HG03442 (cell line): ENCODE results near the gene ASCL1.

Experiments
- ATAC-seq: cut with Tn5 transposase; IDR thresholded peaks from one replicate; pipeline ENCODE4 v1.9.1; 2021; ENCODE audit warnings: mild to moderate bottlenecking, moderate library complexity; ENCODE audit not compliant: unreplicated experiment

The ASCL1 gene

GRCh38 chr12:102950950-102951619, 6.4 kb upstream of the ASCL1 start:
- no peak for ATAC-seq

GRCh38 chr12:102951841-102952240, 5.6 kb upstream of the ASCL1 start:
- ATAC-seq, result no peak

- ATAC-seq, result no peak
These were observed 4.3 kb upstream of the ASCL1 start for GRCh38 chr12:102953221-102953620.

- ATAC-seq, result no peak
These were observed 3.3 kb upstream of the ASCL1 start for GRCh38 chr12:102954134-102954533.

GRCh38 chr12:102955926-102956737, 1.3 kb upstream of the ASCL1 start:
- ATAC-seq, result no peak

GRCh38 chr12:102956738-102957327, 641 bp upstream of the ASCL1 start:
- no peak for ATAC-seq

- no peak for ATAC-seq
These were observed 777 bp downstream of the ASCL1 start for GRCh38 chr12:102958073-102958829.

- no peak for ATAC-seq
These were observed 1.3 kb downstream of the ASCL1 start for GRCh38 chr12:102958830-102959176.

GRCh38 chr12:102959391-102959790, 1.9 kb downstream of the ASCL1 start:
- no peak for ATAC-seq

GRCh38 chr12:102960766-102961465, 3.4 kb downstream of the ASCL1 start:
- no peak for ATAC-seq

- no peak for ATAC-seq
These were observed 4.0 kb downstream of the ASCL1 start for GRCh38 chr12:102961466-102961855.

- no peak for ATAC-seq
These were observed 5.1 kb downstream of the ASCL1 start for GRCh38 chr12:102962532-102962931.

- ATAC-seq, result no peak
These were observed 5.5 kb downstream of the ASCL1 start for GRCh38 chr12:102962986-102963385.

- ATAC-seq, result no peak
These were observed 6.3 kb downstream of the ASCL1 start for GRCh38 chr12:102963796-102964195.

- no peak for ATAC-seq
These were observed 7.4 kb downstream of the ASCL1 start for GRCh38 chr12:102964872-102965271.

- ATAC-seq, result no peak
These were observed 8.0 kb downstream of the ASCL1 start for GRCh38 chr12:102965281-102966155.

- no peak for ATAC-seq
These were observed 8.9 kb downstream of the ASCL1 start for GRCh38 chr12:102966200-102966863.

GRCh38 chr12:102970780-102971179, 13.3 kb downstream of the ASCL1 start:
- ATAC-seq, result no peak

GRCh38 chr12:102971227-102971626, 13.8 kb downstream of the ASCL1 start:
- no peak for ATAC-seq
